H1 (cell line): ENCODE results near the gene MRAP.

ENCODE experiments used
- CBX5 ChIP-seq: fragments of 300-800, 300-1000 bp; sonication (generic); IDR thresholded peaks from 2 replicates; pipeline ENCODE4 v1.7.1; 2016; ENCODE audit warnings: antibody characterized with exemption, low read length, low read depth
- CHD2 ChIP-seq: IDR thresholded peaks from 2 replicates; pipeline ENCODE4 v1.6.1; 2012; ENCODE audit warnings: low read length, improper control_type of control experiment
- CREB1 ChIP-seq: IDR thresholded peaks from 2 replicates; pipeline ENCODE4 v1.6.1; 2012; ENCODE audit warnings: inconsistent platforms
- CTCF ChIP-seq, 3 experiments: IDR thresholded peaks; 1 replicate in 2 of 3; 2 replicates in 1 of 3; pipeline versions ENCODE4 v1.5.1 to v1.6.1; 2011; ENCODE audit warnings: low read length in 3 of 3, mild to moderate bottlenecking in 3 of 3, inconsistent platforms in 2 of 3, low read depth in 1 of 3, moderate library complexity in 1 of 3; ENCODE audit not compliant: insufficient read depth in 1 of 3; ENCODE audit errors: control extremely low read depth in 1 of 3
- EGR1 ChIP-seq: IDR thresholded peaks from 2 replicates; pipeline ENCODE4 v1.6.1; 2011; ENCODE audit warnings: low read depth, low read length, borderline replicate concordance
- EP300 ChIP-seq, 2 experiments: IDR thresholded peaks; 1 replicate in 1 of 2; 2 replicates in 1 of 2; pipeline ENCODE4 v1.6.1; 2011 to 2012; ENCODE audit warnings: low read depth in 2 of 2, low read length in 2 of 2, mild to moderate bottlenecking in 2 of 2, borderline replicate concordance in 1 of 2, inconsistent platforms in 1 of 2, moderate library complexity in 1 of 2
- KDM1A ChIP-seq: fragments of 200-600, 300-600 bp; sonication (generic); IDR thresholded peaks from 2 replicates; pipeline ENCODE4 v1.7.1; 2016; ENCODE audit warnings: mild to moderate bottlenecking, low read length, borderline replicate concordance
- MAFK ChIP-seq: IDR thresholded peaks from 2 replicates; pipeline ENCODE4 v1.6.1; 2012; ENCODE audit warnings: low read depth, mild to moderate bottlenecking, improper control_type of control experiment, low read length
- POLR2AphosphoS5 ChIP-seq: IDR thresholded peaks from 2 replicates; pipeline ENCODE4 v1.6.1; 2011; ENCODE audit warnings: low read depth, low read length
- RXRA ChIP-seq: IDR thresholded peaks from 2 replicates; pipeline ENCODE4 v1.6.1; 2011; ENCODE audit warnings: low read depth, mild to moderate bottlenecking, low read length, moderate library complexity; ENCODE audit not compliant: insufficient read depth
- SIN3A ChIP-seq, 2 experiments: IDR thresholded peaks in 1 of 2; conservative IDR thresholded peaks in 1 of 2; 2 replicates each; pipeline ENCODE4 v1.6.1; 2011 to 2012; ENCODE audit warnings: low read length in 2 of 2, improper control_type of control experiment in 1 of 2, low read depth in 1 of 2, mild to moderate bottlenecking in 1 of 2
- TBP ChIP-seq: IDR thresholded peaks from 2 replicates; pipeline ENCODE4 v1.6.1; 2011; ENCODE audit warnings: low read depth, low read length, improper control_type of control experiment
- TCF12 ChIP-seq: IDR thresholded peaks from 2 replicates; pipeline ENCODE4 v1.6.1; 2011; ENCODE audit warnings: low read depth, mild to moderate bottlenecking, low read length
- TF ChIP-seq, protein P1 (sequence below): IDR thresholded peaks from 2 replicates; pipeline ENCODE4 v1.6.1; 2012; ENCODE audit warnings: low read length, inconsistent platforms

GRCh38 chr21:32302560-32302959 is 3.9 kb downstream of the MRAP start:
- TF ChIP-seq CREB1 (no peak), CTCF (IDR thresholded peaks at IDR 0.05; ENCODE audit: control extremely low read depth in 1 of 3, insufficient read depth in 1 of 3, low read depth in 1 of 3, low read length in 3 of 3) (no peak), CHD2 (no peak), TBP (no peak), CBX5 (no peak), TCF12 (no peak), EP300 (IDR thresholded peaks at IDR 0.05; ENCODE audit: borderline replicate concordance in 1 of 2, low read depth in 2 of 2, low read length in 2 of 2) (no peak), POLR2AphosphoS5 (no peak), SIN3A (conservative IDR thresholded peaks at IDR 0.05 in 1 of 2, IDR thresholded peaks at IDR 0.05 in 1 of 2; ENCODE audit: low read depth in 1 of 2, low read length in 2 of 2) (no peak), RXRA (no peak), EGR1 (no peak), KDM1A (no peak), MAFK (no peak)
- TF ChIP-seq, protein P1, sequence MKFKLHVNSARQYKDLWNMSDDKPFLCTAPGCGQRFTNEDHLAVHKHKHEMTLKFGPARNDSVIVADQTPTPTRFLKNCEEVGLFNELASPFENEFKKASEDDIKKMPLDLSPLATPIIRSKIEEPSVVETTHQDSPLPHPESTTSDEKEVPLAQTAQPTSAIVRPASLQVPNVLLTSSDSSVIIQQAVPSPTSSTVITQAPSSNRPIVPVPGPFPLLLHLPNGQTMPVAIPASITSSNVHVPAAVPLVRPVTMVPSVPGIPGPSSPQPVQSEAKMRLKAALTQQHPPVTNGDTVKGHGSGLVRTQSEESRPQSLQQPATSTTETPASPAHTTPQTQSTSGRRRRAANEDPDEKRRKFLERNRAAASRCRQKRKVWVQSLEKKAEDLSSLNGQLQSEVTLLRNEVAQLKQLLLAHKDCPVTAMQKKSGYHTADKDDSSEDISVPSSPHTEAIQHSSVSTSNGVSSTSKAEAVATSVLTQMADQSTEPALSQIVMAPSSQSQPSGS = no peak
